GM19025 (cell line): ENCODE data around the gene PKN2.

Source experiments
- ATAC-seq: cut with Tn5 transposase; IDR thresholded peaks from one replicate; pipeline ENCODE4 v1.9.1; 2021; ENCODE audit warnings: mild to moderate bottlenecking, low read depth, moderate library complexity; ENCODE audit not compliant: unreplicated experiment

PKN2 gene

GRCh38 chr1:88730132-88730675 lies 46.1 kb downstream of the PKN2 start:
- ATAC-seq, result no peak

- no peak for ATAC-seq
Observed at GRCh38 chr1:88730995-88731394, 46.9 kb downstream of the PKN2 start.

DNA sequence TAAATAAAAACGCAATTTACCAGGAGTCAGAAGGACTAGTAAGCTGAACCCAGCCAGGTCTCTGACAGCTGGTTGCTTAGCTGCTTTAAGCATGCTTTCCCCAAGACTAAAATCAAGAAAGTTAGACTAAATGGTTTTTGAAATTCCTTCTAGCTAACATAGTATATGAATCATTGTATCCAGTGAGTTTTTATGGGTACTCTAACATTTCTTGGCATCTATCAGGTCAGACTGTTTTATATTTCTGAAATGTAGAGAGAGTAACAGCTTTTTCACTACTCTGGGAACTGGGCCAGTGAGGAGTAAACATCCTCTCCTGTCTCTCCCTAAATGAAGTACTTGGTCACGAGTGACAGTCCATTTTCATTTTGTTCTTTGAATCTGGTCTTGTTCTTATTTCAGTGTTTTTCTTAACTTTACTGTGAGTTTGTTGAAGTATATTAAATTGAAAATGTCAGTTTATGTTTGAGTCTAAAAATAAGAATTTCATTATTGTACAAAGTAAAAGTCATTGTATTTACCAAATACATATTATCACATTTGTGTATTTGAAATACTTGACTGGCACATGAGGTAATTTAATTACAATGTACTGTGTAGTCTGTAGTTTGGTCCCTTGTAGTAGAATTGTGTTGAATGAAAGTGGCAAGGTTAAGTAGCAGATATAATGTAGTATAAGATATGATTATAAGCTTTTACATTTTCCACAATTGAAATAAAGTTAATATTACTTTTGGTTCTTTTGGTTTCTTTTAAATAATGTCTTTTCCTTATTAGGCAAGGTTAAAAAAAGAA lies 47.6 kb downstream of the PKN2 start:
- no peak for ATAC-seq

DNA sequence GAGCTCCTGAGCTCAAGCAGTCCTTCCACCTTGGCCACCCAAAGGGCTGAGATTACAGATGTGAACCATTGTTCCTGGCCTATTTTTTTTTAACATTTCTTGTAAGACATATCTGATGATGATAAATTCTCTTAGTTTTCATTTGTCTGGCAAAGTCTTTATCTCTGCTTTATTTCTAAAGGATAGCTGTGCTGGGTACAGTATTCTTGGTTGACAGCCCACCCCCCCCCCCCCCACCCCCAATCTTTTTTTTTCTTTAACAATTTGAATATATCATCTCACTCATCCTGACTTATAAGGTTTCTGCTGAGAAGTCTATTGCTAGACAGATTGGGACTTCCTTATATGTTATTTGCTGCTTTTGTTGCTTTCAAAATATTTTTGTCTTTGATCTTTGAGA lies 51.3 kb downstream of the PKN2 start:
- no peak for ATAC-seq

GRCh38 chr1:88735909-88736308 lies 51.8 kb downstream of the PKN2 start:
- no peak for ATAC-seq

GRCh38 chr1:88736633-88737248 lies 52.7 kb downstream of the PKN2 start:
- ATAC-seq, result no peak

- ATAC-seq, result no peak
Observed at GRCh38 chr1:88737338-88737927, 53.4 kb downstream of the PKN2 start.

GRCh38 chr1:88740784-88741183 lies 56.7 kb downstream of the PKN2 start:
- no peak for ATAC-seq

GRCh38 chr1:88741413-88741812 lies 57.3 kb downstream of the PKN2 start:
- ATAC-seq, result no peak

- ATAC-seq, result no peak
Observed at GRCh38 chr1:88742531-88742930, 58.5 kb downstream of the PKN2 start.

DNA sequence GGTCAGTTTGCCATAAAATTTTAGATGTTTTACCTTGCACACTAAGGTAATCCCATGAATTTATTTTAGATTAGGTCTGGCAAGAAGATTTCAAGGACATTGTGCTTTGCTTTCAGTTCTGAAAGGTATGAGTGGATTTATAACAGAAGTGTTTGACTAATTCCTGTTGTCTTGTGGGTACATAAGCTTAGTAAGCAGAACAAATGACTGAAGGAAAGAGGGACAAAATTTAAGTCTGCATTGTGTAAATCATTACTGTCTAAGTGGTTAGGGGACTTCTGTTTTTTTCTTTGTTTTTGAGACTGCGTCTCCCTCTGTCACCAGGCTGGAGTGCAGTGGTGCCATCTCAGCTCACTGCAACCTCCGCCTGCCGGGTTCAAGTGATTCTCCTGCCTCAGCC lies 60.1 kb downstream of the PKN2 start:
- ATAC-seq, result no peak

DNA sequence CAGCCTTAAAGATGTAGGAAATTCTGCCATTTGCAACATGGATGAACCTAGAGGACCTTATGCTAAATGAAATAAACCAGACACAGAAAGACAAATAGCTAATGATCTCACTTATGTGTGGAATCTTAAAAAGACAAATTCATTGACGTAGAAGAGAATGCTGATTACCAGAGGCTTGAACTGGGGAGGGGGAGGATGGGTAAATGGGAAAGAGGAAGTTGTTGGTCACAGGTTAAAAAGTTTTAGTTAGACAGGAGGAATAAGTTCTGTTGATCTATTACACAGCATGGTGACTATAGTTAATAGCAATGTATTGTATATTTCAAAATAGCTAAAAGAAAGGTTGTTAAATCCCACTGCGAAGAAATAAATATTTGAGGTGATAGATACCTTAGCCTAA lies 62.8 kb downstream of the PKN2 start:
- ATAC-seq, result no peak

DNA sequence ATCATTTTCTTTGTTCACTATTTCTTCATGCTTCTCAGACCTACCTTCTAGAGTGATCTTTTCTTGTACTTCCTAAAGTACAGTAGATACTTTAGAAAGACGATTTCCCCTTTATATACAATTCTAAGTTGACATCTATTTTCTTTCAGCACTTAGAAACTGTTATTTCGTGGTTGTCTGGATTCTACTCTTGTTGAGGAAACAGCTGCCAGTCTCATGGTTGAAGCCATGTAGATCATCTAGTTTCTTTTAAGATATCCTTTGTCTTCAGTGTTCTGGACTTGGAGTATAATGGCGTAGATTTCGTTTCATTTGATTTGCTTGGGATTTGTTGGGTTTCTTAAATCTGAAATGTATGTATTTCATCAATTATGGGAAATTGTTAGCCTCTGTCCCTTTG lies 67.6 kb downstream of the PKN2 start:
- no peak for ATAC-seq

- no peak for ATAC-seq
Observed at GRCh38 chr1:88753506-88753905, 69.4 kb downstream of the PKN2 start.

DNA sequence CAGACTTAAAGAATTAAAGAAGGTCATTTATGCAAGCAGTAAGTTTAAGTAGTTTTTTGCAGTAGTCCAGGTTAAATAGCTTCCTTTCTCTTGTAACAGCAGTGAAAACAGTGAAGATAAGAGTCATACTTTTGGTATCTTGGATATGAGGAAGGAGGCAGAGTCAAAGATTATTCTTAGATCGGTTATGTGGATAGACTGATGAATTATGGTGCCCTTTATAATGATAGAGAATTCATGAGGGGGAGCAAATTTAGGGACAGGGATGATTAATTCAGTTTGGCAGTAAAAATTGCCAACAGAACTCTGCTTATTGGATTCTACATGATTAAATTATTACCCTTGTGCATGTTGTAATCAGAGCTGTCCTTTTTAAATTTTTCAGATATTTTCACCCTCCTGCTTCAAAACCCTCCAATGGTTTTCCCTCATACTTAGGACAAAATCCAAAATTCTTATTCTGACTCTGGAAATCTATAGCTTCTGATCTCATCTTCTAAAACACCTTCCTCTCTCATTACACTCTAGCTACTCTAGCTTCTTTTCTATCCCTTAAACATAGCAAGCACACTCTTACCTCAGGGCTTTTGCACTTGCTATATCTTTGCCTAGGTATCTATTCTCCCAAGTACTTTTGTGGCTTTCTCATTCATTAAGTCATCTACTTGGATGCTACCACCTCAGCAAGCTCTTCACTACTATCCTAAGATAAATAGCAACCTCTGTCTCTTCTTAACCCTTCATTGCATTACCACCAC lies 79.8 kb downstream of the PKN2 start:
- ATAC-seq, result no peak

DNA sequence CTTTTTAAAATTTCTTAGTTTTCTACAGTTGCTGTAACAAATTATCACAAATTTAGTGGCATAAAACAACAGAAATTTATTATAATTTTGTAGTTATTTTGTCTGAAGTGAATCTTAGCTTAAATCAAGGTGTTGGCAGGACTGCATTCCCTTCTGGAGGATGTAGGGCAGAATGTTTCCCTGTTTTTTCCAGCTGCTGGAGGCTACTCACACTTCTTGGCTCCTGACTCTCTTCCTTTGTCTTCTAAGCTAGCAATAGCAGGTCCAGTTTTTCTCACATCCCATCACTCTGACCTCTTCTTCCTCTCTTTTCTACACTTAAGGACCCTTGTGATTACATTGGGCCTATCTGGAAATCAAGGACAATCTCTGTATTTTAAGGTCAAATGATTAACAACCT lies 84.1 kb downstream of the PKN2 start:
- ATAC-seq, result no peak

- no peak for ATAC-seq
Observed at GRCh38 chr1:88768816-88769215, 84.7 kb downstream of the PKN2 start.

DNA sequence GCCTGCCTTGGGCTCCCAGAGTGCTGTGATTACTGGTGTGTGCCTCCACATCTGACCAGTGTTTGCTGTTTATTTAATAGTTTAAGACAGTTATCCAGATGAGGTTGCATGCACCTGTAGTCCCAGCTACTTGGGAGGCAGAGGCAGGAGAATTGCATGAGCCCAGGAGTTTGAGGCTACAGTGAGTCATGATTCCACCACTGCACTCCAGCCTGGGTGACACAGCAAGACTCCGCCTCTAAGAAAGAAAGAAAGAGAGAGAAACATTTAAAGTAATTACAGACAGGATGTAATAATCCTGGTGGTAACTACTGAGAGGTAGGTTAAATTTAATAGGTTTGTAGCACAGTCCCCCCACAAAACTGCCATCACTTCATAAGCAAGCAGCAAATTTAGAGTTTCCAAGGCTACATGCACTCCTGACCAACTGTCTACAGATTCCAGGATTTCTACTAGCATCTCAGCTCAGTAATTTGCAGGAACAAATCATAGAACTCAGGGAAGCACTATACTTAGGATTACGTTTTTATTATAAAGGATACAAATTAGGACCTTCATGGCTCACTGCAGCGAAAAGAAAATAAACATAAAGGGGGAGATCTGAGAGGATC lies 89.6 kb downstream of the PKN2 start:
- no peak for ATAC-seq

DNA sequence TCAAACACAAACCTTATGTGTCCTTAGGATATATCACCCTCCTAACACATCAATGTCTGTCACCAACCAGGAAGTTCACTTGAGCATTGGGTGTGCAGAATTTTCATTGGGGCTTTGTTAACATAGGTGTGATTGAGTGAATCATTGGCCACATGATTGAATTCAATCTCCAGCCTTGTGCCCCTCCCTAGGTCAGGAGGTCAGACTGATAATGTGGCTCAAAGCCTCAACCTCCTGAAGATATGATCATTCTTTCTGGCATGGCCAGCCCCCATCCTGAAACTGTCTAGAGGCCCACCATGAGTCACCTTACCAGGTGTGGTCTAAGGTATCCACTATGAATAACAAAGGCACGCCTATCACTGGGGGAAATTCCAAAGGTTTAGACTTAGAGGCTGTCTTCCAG lies 90.1 kb downstream of the PKN2 start:
- ATAC-seq, result no peak

GRCh38 chr1:88777604-88778149 lies 93.6 kb downstream of the PKN2 start:
- no peak for ATAC-seq
